GM12878 (cell line): ENCODE results near the gene ARHGEF38. TPM values are rescaled to one million over a fixed set of nuclear protein-coding genes. Genes with fewer than 3 reads are reported as not detected.

Experiments
- ATAC-seq: fragments of 200-7000 bp; cut with Tn5 transposase; 3 replicates; pipeline ENCODE4 v1.9.1; 2020; ENCODE audit warnings: mild to moderate bottlenecking, moderate library complexity
- BruUV-seq: library from RNA; stranded (reverse); fragments of 400-500 nt; replicated peaks from 2 replicates; lab custom pipeline; 2021; lab: Mats Ljungman, UMichigan
- CTCF ChIA-PET: fragments of 300-600 bp; sonication (Branson Sonifier 250); formaldehyde crosslinking; extraction: SDS; loops from one replicate; lab custom pipeline; 2021; ENCODE audit warnings: inconsistent platforms; lab: Yijun Ruan, JAX
- POLR2A ChIA-PET: fragments of 350-600 bp; formaldehyde crosslinking; extraction: SDS; loops from one replicate; lab custom pipeline; 2021; ENCODE audit warnings: inconsistent platforms; lab: Charles Lee
- RAD21 ChIA-PET: fragments of 300-600 bp; sonication (Branson Sonifier 250); formaldehyde crosslinking; loops from one replicate; lab custom pipeline; 2023; ENCODE audit warnings: antibody characterized with exemption; ENCODE audit not compliant: unreplicated experiment; lab: Charles Lee
- SMC1A ChIA-PET: fragments of 300-600 bp; sonication (Branson Sonifier 250); formaldehyde crosslinking; loops from one replicate; lab custom pipeline; 2023; ENCODE audit not compliant: unreplicated experiment, uncharacterized antibody; lab: Charles Lee
- DNase-seq: peaks from one replicate; pipeline ENCODE4 v3.0.0-alpha.2; 2011; ENCODE audit warnings: low read depth, low spot score
- FAIRE-seq: peaks from 3 replicates; lab custom pipeline; 2011; peaks lifted over from hg19 to GRCh38; lab: Jason Lieb, UNC
- H2AFZ ChIP-seq: 2 replicates; pipeline ENCODE4 v1.6.0; 2011; ENCODE audit warnings: low read depth, low read length, control low read depth; ENCODE audit not compliant: control insufficient read depth
- H3K27ac ChIP-seq: 2 replicates; pipeline ENCODE4 v1.5.1; 2011; ENCODE audit warnings: control low read depth; ENCODE audit not compliant: control insufficient read depth, insufficient read depth
- H3K27me3 ChIP-seq, 2 experiments: replicated peaks in 1 of 2; 2 replicates each; pipeline versions ENCODE4 v1.6.0 to v1.6.1; 2011; ENCODE audit warnings: low read length in 1 of 2; ENCODE audit not compliant: control insufficient read depth in 2 of 2, insufficient read depth in 2 of 2
- H3K36me3 ChIP-seq, 2 experiments: 2 replicates each; pipeline ENCODE4 v1.5.1; 2011; ENCODE audit warnings: low read length in 1 of 2; ENCODE audit not compliant: control insufficient read depth in 2 of 2, insufficient read depth in 2 of 2
- H3K4me1 ChIP-seq: 2 replicates; pipeline ENCODE4 v1.6.1; 2011; ENCODE audit warnings: mild to moderate bottlenecking, low read length, moderate library complexity, mixed read lengths; ENCODE audit not compliant: control insufficient read depth, insufficient read depth
- H3K4me2 ChIP-seq: 2 replicates; pipeline ENCODE4 v1.6.0; 2011; ENCODE audit warnings: control low read depth; ENCODE audit not compliant: control insufficient read depth, insufficient read depth
- H3K4me3 ChIP-seq: fragments of 200-600 bp; sonication (generic); 2 replicates; pipeline ENCODE4 v1.5.1; 2016
- H3K79me2 ChIP-seq: 2 replicates; pipeline ENCODE4 v1.6.0; 2011; ENCODE audit warnings: low read length; ENCODE audit not compliant: control insufficient read depth, insufficient read depth
- H3K9ac ChIP-seq: 2 replicates; pipeline ENCODE4 v1.8.0; 2011; ENCODE audit warnings: low read length, control low read depth, mixed read lengths; ENCODE audit not compliant: control insufficient read depth, insufficient read depth
- H3K9me3 ChIP-seq: replicated peaks from 3 replicates; pipeline ENCODE4 v1.5.1; 2011; ENCODE audit warnings: mild to moderate bottlenecking, low read length; ENCODE audit not compliant: control insufficient read depth, insufficient read depth
- H4K20me1 ChIP-seq: 2 replicates; pipeline ENCODE4 v1.6.0; 2011; ENCODE audit not compliant: control insufficient read depth, insufficient read depth
- GABPA ChIP-seq: IDR thresholded peaks from 2 replicates; pipeline ENCODE4 v1.6.1; 2014; ENCODE audit warnings: antibody characterized with exemption, low read depth, mild to moderate bottlenecking, inconsistent platforms
- NFYA ChIP-seq: IDR thresholded peaks from 2 replicates; pipeline ENCODE4 v1.6.1; 2011; ENCODE audit warnings: low read depth, mild to moderate bottlenecking, low read length, improper control_type of control experiment, borderline replicate concordance
- PAX8 ChIP-seq: fragments of 450-650 bp; IDR thresholded peaks from 2 replicates; pipeline ENCODE4 v1.6.1; 2017; ENCODE audit warnings: mild to moderate bottlenecking, moderate library complexity
- POLR2A ChIP-seq: IDR thresholded peaks from 2 replicates; pipeline ENCODE4 v1.6.1; 2011; ENCODE audit warnings: low read depth, mild to moderate bottlenecking, low read length
- SMAD1 ChIP-seq: fragments of 450-650 bp; IDR thresholded peaks from 2 replicates; pipeline ENCODE4 v1.6.1; 2018; ENCODE audit warnings: mild to moderate bottlenecking, low read depth; ENCODE audit not compliant: partially characterized antibody
- SPI1 ChIP-seq: IDR thresholded peaks from 2 replicates; pipeline ENCODE4 v1.6.1; 2011; ENCODE audit warnings: low read depth, mild to moderate bottlenecking, low read length, moderate library complexity, borderline replicate concordance; ENCODE audit not compliant: insufficient read depth
- SREBF2 ChIP-seq: IDR thresholded peaks from 2 replicates; pipeline ENCODE4 v1.6.1; 2012; ENCODE audit warnings: mild to moderate bottlenecking, low read length
- YBX1 ChIP-seq: fragments of 450-650 bp; IDR thresholded peaks from 2 replicates; pipeline ENCODE4 v1.6.1; 2016; ENCODE audit warnings: antibody characterized with exemption
- WGBS: methylation state at CpG from one replicate; pipeline ENCODE4 v1.1.6; 2016; ENCODE audit warnings: low lambda C conversion rate; ENCODE audit not compliant: insufficient replicate concordance, insufficient coverage; ENCODE audit errors: missing lambda C conversion rate; 5-methylcytosine and 5-hydroxymethylcytosine counted together
- in situ Hi-C: fragments of 300-500 bp; cut with MboI; formaldehyde crosslinking; loops from 9 replicates; pipeline ENCODE4 v1.14.3; 2018; ENCODE audit warnings: mixed read lengths
- intact Hi-C: fragments of 100-400 bp; cut with micrococcal nuclease; formaldehyde crosslinking; loops from one replicate; pipeline ENCODE4 v1.14.2; 2022; ENCODE audit not compliant: unreplicated experiment
- polyA plus RNA-seq, 11 experiments: library from polyadenylated mRNA; depleted of rRNA in 4 of 11; unstranded in 6 of 11; stranded (reverse) in 5 of 11; fragments of >200 nt; fragmentation: Nextera tagmentation in 4 of 11; fragmentation: Illumina TruSeq in 1 of 11; extraction: Ambion mirVana in 4 of 11; extraction: Trizol in 1 of 11; gene quantifications; 1 replicate in 1 of 11; 2 replicates in 10 of 11; pipeline versions ENCODE4 v1.2.1 to v1.2.3, GENCODE V29; 2011 to 2016; ENCODE audit warnings: inconsistent platforms in 2 of 11, missing spikeins in 2 of 11, low read depth in 1 of 11
- total RNA-seq, 4 experiments: library from RNA; depleted of rRNA in 3 of 4; stranded (reverse); fragments of >200 nt in 3 of 4; fragmentation: Illumina TruSeq in 1 of 4; extraction: Trizol in 1 of 4; gene quantifications; 2 replicates each; pipeline versions ENCODE4 v1.2.1 to v1.2.3, GENCODE V29; 2013 to 2021
- TF ChIP-seq, protein P1 (sequence below): fragments of 150-350 bp; IDR thresholded peaks from 2 replicates; pipeline ENCODE4 v1.6.1; 2016; ENCODE audit warnings: low read depth, low read length
- TF ChIP-seq, protein P2 (sequence below): fragments of 450-650 bp; IDR thresholded peaks from 2 replicates; pipeline ENCODE4 v1.6.1; 2016; ENCODE audit warnings: mild to moderate bottlenecking
- TF ChIP-seq, protein P3 (sequence below): fragments of 450-650 bp; IDR thresholded peaks from 2 replicates; pipeline ENCODE4 v1.6.1; 2017; ENCODE audit warnings: antibody characterized with exemption, mild to moderate bottlenecking, moderate library complexity

The ARHGEF38 gene
- total and polyA plus RNA-seq, 10 of the 15 experiments (the other 5 are each of a cell fraction or from before 2014, with no cell fraction given) = 0.01 to 1.1 (median 0.09) TPM; not detected in 2

DNA sequence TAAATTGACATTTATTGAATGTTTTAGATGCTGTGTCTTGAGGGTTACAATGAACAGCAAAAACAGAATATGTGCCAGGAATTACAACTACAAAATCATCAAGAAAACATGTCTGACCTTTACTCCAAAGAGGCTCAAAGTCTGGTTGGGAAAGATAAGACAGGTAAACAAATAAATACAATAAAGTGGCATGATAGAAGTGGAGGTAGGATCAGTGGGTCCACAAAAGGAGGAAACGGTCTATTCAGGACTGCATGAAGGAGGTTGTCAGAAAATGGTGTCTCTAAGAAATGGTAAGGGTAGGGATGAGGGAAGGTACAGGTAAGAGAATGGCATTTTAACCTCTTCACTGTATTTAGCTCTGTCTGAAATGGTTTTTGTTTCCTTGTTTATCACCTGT is 3.8 kb downstream of the ARHGEF38 start:
- ChIA-PET SMC1A (interaction anchor here (0.8 to 3.8 kb wide), 2 partner anchors 12 to 31 kb away, joined by 3 to 12 read pairs; no protein-coding TSS in a partner anchor), CTCF (interaction anchor here (2.4 kb wide), 1 partner anchor 9 kb away, joined by 7 read pairs; no protein-coding TSS in a partner anchor), POLR2A (no interaction called here), RAD21 (interaction anchor here (0.6 kb wide), 1 partner anchor 21 kb away, joined by 3 read pairs; no protein-coding TSS in a partner anchor)
- no peaks in the 10 kb centered on the region for H4K20me1 ChIP-seq
- intact Hi-C loops (no loop called here), in situ Hi-C loops (no loop called here)
- no peak for ATAC-seq
- no peak overlapping the region for H3K4me3 ChIP-seq
- BruUV-seq = no TSS peak
- TF ChIP-seq SPI1 (no peak), SMAD1 (no peak), PAX8 (no peak), POLR2A (no peak), SREBF2 (no peak), YBX1 (no peak), GABPA (no peak), NFYA (no peak)
- TF ChIP-seq, protein P1, sequence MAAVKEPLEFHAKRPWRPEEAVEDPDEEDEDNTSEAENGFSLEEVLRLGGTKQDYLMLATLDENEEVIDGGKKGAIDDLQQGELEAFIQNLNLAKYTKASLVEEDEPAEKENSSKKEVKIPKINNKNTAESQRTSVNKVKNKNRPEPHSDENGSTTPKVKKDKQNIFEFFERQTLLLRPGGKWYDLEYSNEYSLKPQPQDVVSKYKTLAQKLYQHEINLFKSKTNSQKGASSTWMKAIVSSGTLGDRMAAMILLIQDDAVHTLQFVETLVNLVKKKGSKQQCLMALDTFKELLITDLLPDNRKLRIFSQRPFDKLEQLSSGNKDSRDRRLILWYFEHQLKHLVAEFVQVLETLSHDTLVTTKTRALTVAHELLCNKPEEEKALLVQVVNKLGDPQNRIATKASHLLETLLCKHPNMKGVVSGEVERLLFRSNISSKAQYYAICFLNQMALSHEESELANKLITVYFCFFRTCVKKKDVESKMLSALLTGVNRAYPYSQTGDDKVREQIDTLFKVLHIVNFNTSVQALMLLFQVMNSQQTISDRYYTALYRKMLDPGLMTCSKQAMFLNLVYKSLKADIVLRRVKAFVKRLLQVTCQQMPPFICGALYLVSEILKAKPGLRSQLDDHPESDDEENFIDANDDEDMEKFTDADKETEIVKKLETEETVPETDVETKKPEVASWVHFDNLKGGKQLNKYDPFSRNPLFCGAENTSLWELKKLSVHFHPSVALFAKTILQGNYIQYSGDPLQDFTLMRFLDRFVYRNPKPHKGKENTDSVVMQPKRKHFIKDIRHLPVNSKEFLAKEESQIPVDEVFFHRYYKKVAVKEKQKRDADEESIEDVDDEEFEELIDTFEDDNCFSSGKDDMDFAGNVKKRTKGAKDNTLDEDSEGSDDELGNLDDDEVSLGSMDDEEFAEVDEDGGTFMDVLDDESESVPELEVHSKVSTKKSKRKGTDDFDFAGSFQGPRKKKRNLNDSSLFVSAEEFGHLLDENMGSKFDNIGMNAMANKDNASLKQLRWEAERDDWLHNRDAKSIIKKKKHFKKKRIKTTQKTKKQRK = no peak
- TF ChIP-seq, protein P2, sequence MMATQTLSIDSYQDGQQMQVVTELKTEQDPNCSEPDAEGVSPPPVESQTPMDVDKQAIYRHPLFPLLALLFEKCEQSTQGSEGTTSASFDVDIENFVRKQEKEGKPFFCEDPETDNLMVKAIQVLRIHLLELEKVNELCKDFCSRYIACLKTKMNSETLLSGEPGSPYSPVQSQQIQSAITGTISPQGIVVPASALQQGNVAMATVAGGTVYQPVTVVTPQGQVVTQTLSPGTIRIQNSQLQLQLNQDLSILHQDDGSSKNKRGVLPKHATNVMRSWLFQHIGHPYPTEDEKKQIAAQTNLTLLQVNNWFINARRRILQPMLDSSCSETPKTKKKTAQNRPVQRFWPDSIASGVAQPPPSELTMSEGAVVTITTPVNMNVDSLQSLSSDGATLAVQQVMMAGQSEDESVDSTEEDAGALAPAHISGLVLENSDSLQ = no peak
- TF ChIP-seq, protein P3, sequence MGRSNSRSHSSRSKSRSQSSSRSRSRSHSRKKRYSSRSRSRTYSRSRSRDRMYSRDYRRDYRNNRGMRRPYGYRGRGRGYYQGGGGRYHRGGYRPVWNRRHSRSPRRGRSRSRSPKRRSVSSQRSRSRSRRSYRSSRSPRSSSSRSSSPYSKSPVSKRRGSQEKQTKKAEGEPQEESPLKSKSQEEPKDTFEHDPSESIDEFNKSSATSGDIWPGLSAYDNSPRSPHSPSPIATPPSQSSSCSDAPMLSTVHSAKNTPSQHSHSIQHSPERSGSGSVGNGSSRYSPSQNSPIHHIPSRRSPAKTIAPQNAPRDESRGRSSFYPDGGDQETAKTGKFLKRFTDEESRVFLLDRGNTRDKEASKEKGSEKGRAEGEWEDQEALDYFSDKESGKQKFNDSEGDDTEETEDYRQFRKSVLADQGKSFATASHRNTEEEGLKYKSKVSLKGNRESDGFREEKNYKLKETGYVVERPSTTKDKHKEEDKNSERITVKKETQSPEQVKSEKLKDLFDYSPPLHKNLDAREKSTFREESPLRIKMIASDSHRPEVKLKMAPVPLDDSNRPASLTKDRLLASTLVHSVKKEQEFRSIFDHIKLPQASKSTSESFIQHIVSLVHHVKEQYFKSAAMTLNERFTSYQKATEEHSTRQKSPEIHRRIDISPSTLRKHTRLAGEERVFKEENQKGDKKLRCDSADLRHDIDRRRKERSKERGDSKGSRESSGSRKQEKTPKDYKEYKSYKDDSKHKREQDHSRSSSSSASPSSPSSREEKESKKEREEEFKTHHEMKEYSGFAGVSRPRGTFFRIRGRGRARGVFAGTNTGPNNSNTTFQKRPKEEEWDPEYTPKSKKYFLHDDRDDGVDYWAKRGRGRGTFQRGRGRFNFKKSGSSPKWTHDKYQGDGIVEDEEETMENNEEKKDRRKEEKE = no peak
- H3K9ac ChIP-seq = no peak overlapping the region
- DNase-seq = no peak
- H3K27ac ChIP-seq = no peak overlapping the region
- FAIRE-seq = no peak
- H3K79me2 ChIP-seq = no peaks in the 10 kb centered on the region
- H3K9me3 ChIP-seq = no peaks in the 10 kb centered on the region
- H3K4me2 ChIP-seq = no peak overlapping the region
- H3K4me1 ChIP-seq = no peaks in the 10 kb centered on the region
- WGBS = 0% methylated on average over 1 of the region's 1 CpG
- no peak overlapping the region for H2AFZ ChIP-seq
- H3K27me3 ChIP-seq = no peaks in the 10 kb centered on the region
- no peaks in the 10 kb centered on the region for H3K36me3 ChIP-seq
